Calu3 (cell line): ENCODE results near the gene TRIP6. TPM values are rescaled to one million over a fixed set of nuclear protein-coding genes. Genes with fewer than 3 reads are reported as not detected.

Experiments used
- BruUV-seq: library from RNA; stranded (reverse); fragments of 400-500 nt; replicated peaks from 2 replicates; lab custom pipeline; 2021; lab: Mats Ljungman, UMichigan
- CTCF ChIA-PET: fragments of 300-600 bp; sonication (Branson Sonifier 250); formaldehyde crosslinking; loops from one replicate; lab custom pipeline; 2022; ENCODE audit warnings: antibody characterized with exemption; lab: Charles Lee
- DNase-seq: peaks from one replicate; pipeline ENCODE4 v3.0.0; 2022
- H3K27ac Mint-ChIP-seq: one replicate; pipeline ENCODE4 v1.8.0; 2022; ENCODE audit warnings: mixed read lengths; ENCODE audit not compliant: unreplicated experiment
- H3K27me3 Mint-ChIP-seq: one replicate; pipeline ENCODE4 v1.8.0; 2022; ENCODE audit warnings: mixed read lengths; ENCODE audit not compliant: unreplicated experiment
- H3K36me3 Mint-ChIP-seq: one replicate; pipeline ENCODE4 v1.8.0; 2022; ENCODE audit warnings: mild to moderate bottlenecking, moderate library complexity, mixed read lengths; ENCODE audit not compliant: insufficient read depth, unreplicated experiment
- H3K4me1 Mint-ChIP-seq: one replicate; pipeline ENCODE4 v1.8.0; 2022; ENCODE audit warnings: mild to moderate bottlenecking, low read depth, mixed read lengths; ENCODE audit not compliant: unreplicated experiment
- H3K4me3 Mint-ChIP-seq: one replicate; pipeline ENCODE4 v1.8.0; 2022; ENCODE audit warnings: mild to moderate bottlenecking, low read depth, moderate library complexity, mixed read lengths; ENCODE audit not compliant: unreplicated experiment
- H3K9me3 Mint-ChIP-seq: one replicate; pipeline ENCODE4 v1.8.0; 2022; ENCODE audit warnings: low read depth, mixed read lengths; ENCODE audit not compliant: unreplicated experiment
- intact Hi-C: fragments of 100-400 bp; cut with micrococcal nuclease; formaldehyde crosslinking; loops from one replicate; pipeline ENCODE4 v1.10.0; 2022; ENCODE audit not compliant: unreplicated experiment
- total RNA-seq: library from RNA; stranded (reverse); gene quantifications from 2 replicates; pipeline ENCODE4 v1.2.3, GENCODE V29; 2022
- TF ChIP-seq, protein P1 (sequence below): fragments of 200-600 bp; IDR thresholded peaks from one replicate; pipeline ENCODE4 v1.8.0; 2022; ENCODE audit warnings: antibody characterized with exemption; ENCODE audit not compliant: unreplicated experiment

TRIP6 gene
- total RNA-seq, 1 experiment from 2014 or later, result 50.0 TPM

DNA sequence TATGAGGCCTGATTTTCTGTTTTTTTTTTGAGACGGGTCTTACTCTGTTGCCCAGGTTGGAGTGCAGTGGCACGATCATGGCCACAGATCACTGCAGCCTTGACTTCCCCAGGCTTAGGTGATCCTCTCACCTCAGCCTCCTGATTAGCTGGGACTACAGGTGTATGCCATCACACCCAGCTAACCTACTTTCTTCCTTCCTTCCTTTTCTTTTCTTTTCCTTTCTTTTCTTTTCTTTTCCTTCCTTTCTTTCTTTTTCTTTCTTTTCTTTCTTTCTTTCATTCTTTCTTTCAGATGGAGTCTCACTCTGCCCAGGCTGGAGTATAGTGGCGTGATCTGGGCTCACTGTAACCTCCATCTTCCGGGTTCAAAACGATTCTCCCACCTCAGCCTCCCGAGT is 11.5 kb downstream of the TRIP6 start:
- no TSS peak for BruUV-seq
- Mint-ChIP-seq H3K9me3 (no peaks in the 10 kb centered on the region), H3K4me1 (peaks cover 10% of the 10 kb centered on the region), H3K4me3 (no peak overlapping the region), H3K27ac (no peak overlapping the region), H3K27me3 (no peaks in the 10 kb centered on the region), H3K36me3 (peaks cover 65% of the 10 kb centered on the region)
- intact Hi-C loops, result no loop called here
- CTCF ChIA-PET, result no interaction called here
- DNase-seq, result no peak
- TF ChIP-seq, protein P1, sequence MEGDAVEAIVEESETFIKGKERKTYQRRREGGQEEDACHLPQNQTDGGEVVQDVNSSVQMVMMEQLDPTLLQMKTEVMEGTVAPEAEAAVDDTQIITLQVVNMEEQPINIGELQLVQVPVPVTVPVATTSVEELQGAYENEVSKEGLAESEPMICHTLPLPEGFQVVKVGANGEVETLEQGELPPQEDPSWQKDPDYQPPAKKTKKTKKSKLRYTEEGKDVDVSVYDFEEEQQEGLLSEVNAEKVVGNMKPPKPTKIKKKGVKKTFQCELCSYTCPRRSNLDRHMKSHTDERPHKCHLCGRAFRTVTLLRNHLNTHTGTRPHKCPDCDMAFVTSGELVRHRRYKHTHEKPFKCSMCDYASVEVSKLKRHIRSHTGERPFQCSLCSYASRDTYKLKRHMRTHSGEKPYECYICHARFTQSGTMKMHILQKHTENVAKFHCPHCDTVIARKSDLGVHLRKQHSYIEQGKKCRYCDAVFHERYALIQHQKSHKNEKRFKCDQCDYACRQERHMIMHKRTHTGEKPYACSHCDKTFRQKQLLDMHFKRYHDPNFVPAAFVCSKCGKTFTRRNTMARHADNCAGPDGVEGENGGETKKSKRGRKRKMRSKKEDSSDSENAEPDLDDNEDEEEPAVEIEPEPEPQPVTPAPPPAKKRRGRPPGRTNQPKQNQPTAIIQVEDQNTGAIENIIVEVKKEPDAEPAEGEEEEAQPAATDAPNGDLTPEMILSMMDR, result no peak

- no peaks in the 10 kb centered on the region for H3K9me3 Mint-ChIP-seq
- no peak for DNase-seq
- no peak overlapping the region for H3K4me3 Mint-ChIP-seq
- peaks cover 68% of the 10 kb centered on the region for H3K36me3 Mint-ChIP-seq
- TF ChIP-seq, protein P1, result no peak
- CTCF ChIA-PET, result no interaction called here
- H3K4me1 Mint-ChIP-seq, result peaks cover 10% of the 10 kb centered on the region
- BruUV-seq, result no TSS peak
- no peaks in the 10 kb centered on the region for H3K27me3 Mint-ChIP-seq
- intact Hi-C loops, result no loop called here
- peak overlapping the region; percentile 25 for H3K27ac Mint-ChIP-seq
These were observed 12.6 kb downstream of the TRIP6 start for GRCh38 chr7:100879685-100880261.

GRCh38 chr7:100880645-100881044 is 13.5 kb downstream of the TRIP6 start:
- no TSS peak for BruUV-seq
- no peak for DNase-seq

DNA sequence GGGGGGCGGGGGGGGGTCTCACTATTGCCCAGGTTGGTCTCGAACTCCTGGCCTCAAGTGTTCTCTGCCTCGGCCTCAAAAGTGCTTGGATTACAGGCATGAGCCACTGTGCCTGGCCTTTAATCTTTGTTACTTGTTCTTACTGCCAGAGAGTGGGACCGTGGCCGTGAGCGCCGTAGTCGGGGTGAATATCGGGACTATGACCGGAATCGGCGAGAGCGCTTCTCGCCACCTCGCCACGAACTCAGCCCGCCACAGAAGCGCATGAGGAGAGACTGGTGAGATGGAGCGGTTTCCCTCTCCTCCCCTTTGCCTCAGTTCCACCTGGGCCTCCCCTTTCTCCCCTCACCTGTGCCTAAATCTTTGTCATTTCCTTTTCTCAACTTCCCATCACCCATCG is 13.9 kb downstream of the TRIP6 start:
- H3K9me3 Mint-ChIP-seq, result no peaks in the 10 kb centered on the region
- no peaks in the 10 kb centered on the region for H3K27me3 Mint-ChIP-seq
- no peak overlapping the region for H3K27ac Mint-ChIP-seq
- TF ChIP-seq, protein P1, result no peak
- DNase-seq, result no peak
- H3K4me1 Mint-ChIP-seq, result peaks cover 8% of the 10 kb centered on the region
- CTCF ChIA-PET, result no interaction called here
- BruUV-seq, result no TSS peak
- intact Hi-C loops, result no loop called here
- no peak overlapping the region for H3K4me3 Mint-ChIP-seq
- peaks cover 64% of the 10 kb centered on the region for H3K36me3 Mint-ChIP-seq

More at GRCh38 chr7:100880645-100881044, 13.5 kb downstream of the TRIP6 start:
- TF ChIP-seq, protein P1, result no peak
- no peaks in the 10 kb centered on the region for H3K9me3 Mint-ChIP-seq
- peaks cover 66% of the 10 kb centered on the region for H3K36me3 Mint-ChIP-seq
- intact Hi-C loops, result no loop called here
- no peaks in the 10 kb centered on the region for H3K27me3 Mint-ChIP-seq
- peaks cover 10% of the 10 kb centered on the region for H3K4me1 Mint-ChIP-seq
- H3K4me3 Mint-ChIP-seq, result no peak overlapping the region
- no peak overlapping the region for H3K27ac Mint-ChIP-seq
- CTCF ChIA-PET, result no interaction called here
